GM19455 (cell line): ENCODE data around the gene PIK3CB.
"Not testable (repeated sequence)": the region's sequence is repeated elsewhere in the genome, so short reads cannot be mapped to it uniquely, and the experiment has no call there.

Source experiments
- ATAC-seq: cut with Tn5 transposase; IDR thresholded peaks from one replicate; pipeline ENCODE4 v1.9.1; 2021; ENCODE audit not compliant: unreplicated experiment

The PIK3CB gene

GRCh38 chr3:138629526-138629925 lies 205.2 kb downstream of the PIK3CB start:
- no peak for ATAC-seq

GRCh38 chr3:138625707-138626365 lies 208.9 kb downstream of the PIK3CB start:
- ATAC-seq = no peak

GRCh38 chr3:138624518-138624917 lies 210.2 kb downstream of the PIK3CB start:
- ATAC-seq = no peak

- no peak for ATAC-seq
Measured at GRCh38 chr3:138620431-138620830, 214.3 kb downstream of the PIK3CB start.

- no peak for ATAC-seq
Measured at GRCh38 chr3:138615462-138615861, 219.3 kb downstream of the PIK3CB start.

GRCh38 chr3:138609898-138610266 lies 224.8 kb downstream of the PIK3CB start:
- no peak for ATAC-seq

GRCh38 chr3:138608322-138609135 lies 226.2 kb downstream of the PIK3CB start, which contains the start of gene FAIM:
Gene FAIM, plus strand, starts transcription at chr3:138608771. Its CDS starts 10,956 bp downstream, at chr3:138619727.
- peak; percentile 72 for ATAC-seq

- not testable (repeated sequence) for ATAC-seq
Measured at GRCh38 chr3:138604106-138604595, 230.6 kb downstream of the PIK3CB start.
